HCT116 (cell line): Measurements from ENCODE around the gene ANTXRL. TPM values are rescaled to one million over a fixed set of nuclear protein-coding genes. Genes with fewer than 3 reads are reported as not detected.

Experiments used
- ATAC-seq: fragments of 200-7000 bp; cut with Tn5 transposase; 2 replicates; pipeline ENCODE4 v1.9.1; 2020; ENCODE audit warnings: mild to moderate bottlenecking, moderate library complexity
- BruUV-seq: library from RNA; stranded (reverse); fragments of 400-500 nt; replicated peaks from 2 replicates; lab custom pipeline; 2021; lab: Mats Ljungman, UMichigan
- CTCF ChIA-PET: fragments of 300-600 bp; sonication (Branson Sonifier 250); formaldehyde crosslinking; loops from one replicate; lab custom pipeline; 2021; ENCODE audit warnings: antibody characterized with exemption; lab: Charles Lee
- POLR2A ChIA-PET: fragments of 300-600, 350-600 bp; sonication (Branson Sonifier 250); formaldehyde crosslinking; loops from one replicate; lab custom pipeline; 2021; ENCODE audit warnings: antibody characterized with exemption; lab: Charles Lee
- RAD21 ChIA-PET, 2 experiments: fragments of 300-600 bp; sonication (Branson Sonifier 250); formaldehyde crosslinking; loops; one replicate each; lab custom pipeline; 2023; ENCODE audit warnings: low total read pairs in 2 of 2; ENCODE audit not compliant: uncharacterized antibody in 2 of 2, unreplicated experiment in 2 of 2, low non-redundant PET in 1 of 2; lab: Charles Lee
- DNase-seq: peaks from one replicate; pipeline ENCODE4 v3.0.0-alpha.2; 2010; ENCODE audit warnings: low read depth, low spot score
- H2AFZ ChIP-seq: fragments of 200-600 bp; shearing (Covaris generic), sonication (generic); 2 replicates; pipeline ENCODE4 v1.6.1; 2017; ENCODE audit warnings: low read depth, mixed run types, mixed read lengths, antibody characterized with exemption, low read length; ENCODE audit not compliant: poor library complexity, severe bottlenecking
- H3K27ac ChIP-seq: 2 replicates; pipeline ENCODE4 v1.5.1; 2012; ENCODE audit warnings: low read depth, low read length
- H3K27me3 ChIP-seq: fragments of 200-600 bp; sonication (generic); 2 replicates; pipeline ENCODE4 v1.6.1; 2016; ENCODE audit warnings: mixed run types, low read length, mixed read lengths; ENCODE audit not compliant: insufficient read depth
- H3K36me3 ChIP-seq, 2 experiments: fragments of 200-500 bp in 1 of 2; fragments of 200-600 bp in 1 of 2; sonication (Bioruptor generic) in 1 of 2; sonication (generic) in 1 of 2; 2 replicates each; pipeline versions ENCODE4 v1.5.1 to v1.6.1; 2014 to 2016; ENCODE audit warnings: low read length in 2 of 2, inconsistent platforms in 1 of 2, mixed read lengths in 1 of 2, mixed run types in 1 of 2; ENCODE audit not compliant: insufficient read depth in 2 of 2, control insufficient read depth in 1 of 2
- H3K4me1 ChIP-seq, 2 experiments: fragments of 200-600 bp in 1 of 2; sonication (generic) in 1 of 2; 2 replicates each; pipeline versions ENCODE4 v1.5.1 to v1.6.1; 2012 to 2017; ENCODE audit warnings: low read length in 2 of 2, inconsistent platforms in 1 of 2, mild to moderate bottlenecking in 1 of 2, mixed read lengths in 1 of 2, mixed run types in 1 of 2, moderate library complexity in 1 of 2; ENCODE audit not compliant: insufficient read depth in 2 of 2, control insufficient read depth in 1 of 2
- H3K4me2 ChIP-seq: fragments of 200-600 bp; sonication (generic); 2 replicates; pipeline ENCODE4 v1.6.1; 2017; ENCODE audit warnings: mixed run types, low read length, mixed read lengths
- H3K4me3 ChIP-seq, 2 experiments: fragments of 200-600 bp in 1 of 2; sonication (generic) in 1 of 2; replicated peaks in 1 of 2; 2 replicates each; pipeline ENCODE4 v1.5.1; 2011 to 2016; ENCODE audit warnings: low read length in 2 of 2, control low read depth in 1 of 2, low read depth in 1 of 2, mild to moderate bottlenecking in 1 of 2, mixed read lengths in 1 of 2, mixed run types in 1 of 2
- H3K79me2 ChIP-seq: fragments of 200-600 bp; sonication (generic); 2 replicates; pipeline ENCODE4 v1.6.1; 2017; ENCODE audit warnings: mild to moderate bottlenecking, mixed run types, low read length, moderate library complexity, mixed read lengths; ENCODE audit not compliant: insufficient read depth
- H3K9ac ChIP-seq: fragments of 200-600 bp; sonication (generic); 2 replicates; pipeline ENCODE4 v1.6.1; 2016; ENCODE audit warnings: low read length, mixed read lengths
- H3K9me2 ChIP-seq: fragments of 200-600 bp; sonication (generic), shearing (Covaris generic); 2 replicates; pipeline ENCODE4 v1.6.1; 2017; ENCODE audit warnings: mixed run types, mild to moderate bottlenecking, moderate library complexity; ENCODE audit not compliant: insufficient read depth
- H3K9me3 ChIP-seq, 2 experiments: fragments of 200-500 bp in 1 of 2; fragments of 200-600 bp in 1 of 2; sonication (Bioruptor generic) in 1 of 2; sonication (generic) in 1 of 2; 2 replicates each; pipeline ENCODE4 v1.6.1; 2014 to 2017; ENCODE audit warnings: low read length in 2 of 2, mixed read lengths in 2 of 2, inconsistent platforms in 1 of 2, low read depth in 1 of 2, mild to moderate bottlenecking in 1 of 2, mixed run types in 1 of 2, moderate library complexity in 1 of 2; ENCODE audit not compliant: control insufficient read depth in 1 of 2, insufficient read depth in 1 of 2
- H4K20me1 ChIP-seq: fragments of 200-600 bp; sonication (generic), shearing (Covaris generic); 2 replicates; pipeline ENCODE4 v1.6.1; 2017; ENCODE audit warnings: mixed run types, mild to moderate bottlenecking, moderate library complexity; ENCODE audit not compliant: insufficient read depth
- CTCF ChIP-seq, 3 experiments: fragments of 200-600 bp in 1 of 3; sonication (generic) in 1 of 3; IDR thresholded peaks in 2 of 3; conservative IDR thresholded peaks in 1 of 3; 2 replicates each; pipeline ENCODE4 v1.5.1; 2012 to 2017; ENCODE audit warnings: low read depth in 2 of 3, low read length in 2 of 3, antibody characterized with exemption in 1 of 3, borderline replicate concordance in 1 of 3, control low read depth in 1 of 3, mild to moderate bottlenecking in 1 of 3, mixed read lengths in 1 of 3, mixed run types in 1 of 3, moderate library complexity in 1 of 3; ENCODE audit not compliant: insufficient read depth in 1 of 3
- RAD21 ChIP-seq: IDR thresholded peaks from 2 replicates; pipeline ENCODE4 v1.6.1; 2012; ENCODE audit warnings: low read depth, mild to moderate bottlenecking
- SIN3A ChIP-seq: IDR thresholded peaks from 2 replicates; pipeline ENCODE4 v1.6.1; 2012; ENCODE audit warnings: low read depth
- intact Hi-C: fragments of 100-400 bp; cut with micrococcal nuclease; formaldehyde crosslinking; loops from 2 replicates; pipeline ENCODE4 v1.10.0; 2022
- total RNA-seq: library from RNA; stranded (reverse); gene quantifications from one replicate; pipeline ENCODE4 v1.2.1, GENCODE V29; 2021; ENCODE audit not compliant: unreplicated experiment

The ANTXRL gene
- total RNA-seq, 1 experiment from 2014 or later: not detected

GRCh38 chr10:46273506-46274477 is 13.0 kb upstream of the ANTXRL start:
- H3K27ac ChIP-seq: no peak overlapping the region
- no peaks in the 10 kb centered on the region for H3K9me3 ChIP-seq
- ATAC-seq: peak; percentile 67

More at GRCh38 chr10:46273506-46274477, 13.0 kb upstream of the ANTXRL start:
- peak; percentile 37 to 58 (median 51); a peak in 5 of 6 replicates for TF ChIP-seq CTCF (IDR thresholded peaks at IDR 0.05 in 2 of 3, conservative IDR thresholded peaks at IDR 0.05 in 1 of 3; ENCODE audit: borderline replicate concordance in 1 of 3, insufficient read depth in 1 of 3, low read depth in 2 of 3, low read length in 2 of 3)
- TF ChIP-seq RAD21: peak; percentile 63
- TF ChIP-seq SIN3A: no peak
- intact Hi-C loops: no loop called here
- no peak for DNase-seq
- no peaks in the 10 kb centered on the region for H4K20me1 ChIP-seq
- POLR2A ChIA-PET: no interaction called here
- H3K4me1 ChIP-seq: no peaks in the 10 kb centered on the region
- no peak overlapping the region for H3K9ac ChIP-seq
- H3K27me3 ChIP-seq: no peaks in the 10 kb centered on the region
- no peak overlapping the region for H2AFZ ChIP-seq
- H3K36me3 ChIP-seq: no peaks in the 10 kb centered on the region
- H3K4me3 ChIP-seq: no peak overlapping the region
- no peak overlapping the region for H3K4me2 ChIP-seq
- BruUV-seq: no TSS peak
- CTCF ChIA-PET: no interaction called here
- RAD21 ChIA-PET: no interaction called here
- H3K9me2 ChIP-seq: no peaks in the 10 kb centered on the region
- H3K79me2 ChIP-seq: no peaks in the 10 kb centered on the region
